WERI-Rb-1 (cell line): Measurements from ENCODE around the gene TBC1D2.

Experiments
- DNase-seq: peaks from one replicate; pipeline ENCODE4 v3.0.0-alpha.2; 2020
- H3K27ac ChIP-seq: fragments of 250-450 bp; sonication (Bioruptor Pico); 2 replicates; pipeline ENCODE4 v1.5.1; 2020; ENCODE audit warnings: mild to moderate bottlenecking, moderate library complexity
- H3K27me3 ChIP-seq: fragments of 250-450 bp; sonication (Bioruptor Pico); 2 replicates; pipeline ENCODE4 v1.5.1; 2021; ENCODE audit warnings: mild to moderate bottlenecking, low read depth, moderate library complexity; ENCODE audit not compliant: insufficient read depth, severe bottlenecking
- H3K36me3 ChIP-seq: fragments of 250-450 bp; sonication (Bioruptor Pico); 2 replicates; pipeline ENCODE4 v1.5.1; 2020; ENCODE audit warnings: mild to moderate bottlenecking, moderate library complexity
- H3K4me3 ChIP-seq: 2 replicates; pipeline ENCODE4 v1.5.1; 2011; ENCODE audit warnings: low read depth, mild to moderate bottlenecking, control low read depth, low read length
- H3K9me3 ChIP-seq: fragments of 250-450 bp; sonication (Bioruptor Pico); 2 replicates; pipeline ENCODE4 v1.5.1; 2021; ENCODE audit warnings: mild to moderate bottlenecking, moderate library complexity; ENCODE audit not compliant: severe bottlenecking
- CTCF ChIP-seq: IDR thresholded peaks from 2 replicates; pipeline ENCODE4 v1.5.1; 2011; ENCODE audit warnings: low read depth, mild to moderate bottlenecking, control low read depth, inconsistent platforms, low read length

TBC1D2 gene

GRCh38 chr9:98232926-98233325 is 22.5 kb downstream of the TBC1D2 start:
- no peak for TF ChIP-seq CTCF
- H3K4me3 ChIP-seq: no peak overlapping the region
- no peaks in the 10 kb centered on the region for H3K27me3 ChIP-seq
- no peak for DNase-seq
- peaks cover 22% of the 10 kb centered on the region for H3K36me3 ChIP-seq
- H3K27ac ChIP-seq: no peak overlapping the region
- no peaks in the 10 kb centered on the region for H3K9me3 ChIP-seq

- Histone ChIP-seq H3K4me3 (no peak overlapping the region), H3K27ac (no peak overlapping the region), H3K9me3 (no peaks in the 10 kb centered on the region), H3K36me3 (peaks cover 24% of the 10 kb centered on the region), H3K27me3 (no peaks in the 10 kb centered on the region)
- no peak for TF ChIP-seq CTCF
- no peak for DNase-seq
These were observed 23.5 kb downstream of the TBC1D2 start for GRCh38 chr9:98231770-98232478.

GRCh38 chr9:98230789-98231188 is 24.7 kb downstream of the TBC1D2 start:
- peaks cover 24% of the 10 kb centered on the region for H3K36me3 ChIP-seq
- no peaks in the 10 kb centered on the region for H3K27me3 ChIP-seq
- TF ChIP-seq CTCF: no peak
- DNase-seq: no peak
- no peak overlapping the region for H3K4me3 ChIP-seq
- H3K9me3 ChIP-seq: no peaks in the 10 kb centered on the region
- no peak overlapping the region for H3K27ac ChIP-seq

DNA sequence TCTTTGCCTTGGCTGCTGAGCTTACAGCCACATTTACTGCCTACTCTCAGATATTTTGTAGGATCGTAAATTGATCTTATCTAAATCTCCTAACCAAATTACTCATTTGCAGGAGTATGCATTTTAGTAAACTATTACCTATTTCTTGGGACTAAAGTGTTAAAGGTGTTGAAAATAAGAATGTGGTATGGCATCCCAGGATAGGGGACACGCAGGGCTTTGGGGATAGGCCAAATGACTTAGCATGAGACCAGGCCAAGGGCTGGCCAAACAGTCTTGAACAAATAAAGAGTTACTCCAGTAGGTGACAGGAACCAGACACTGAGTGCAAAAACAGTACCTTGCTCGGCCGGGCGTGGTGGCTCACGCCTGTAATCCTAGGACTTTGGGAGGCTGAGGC is 25.1 kb downstream of the TBC1D2 start:
- H3K27ac ChIP-seq: no peak overlapping the region
- H3K36me3 ChIP-seq: peaks cover 24% of the 10 kb centered on the region
- TF ChIP-seq CTCF: no peak
- H3K27me3 ChIP-seq: no peaks in the 10 kb centered on the region
- no peak overlapping the region for H3K4me3 ChIP-seq
- no peaks in the 10 kb centered on the region for H3K9me3 ChIP-seq
- no peak for DNase-seq

GRCh38 chr9:98229620-98230019 is 25.8 kb downstream of the TBC1D2 start:
- no peak for TF ChIP-seq CTCF
- H3K27ac ChIP-seq: no peak overlapping the region
- H3K27me3 ChIP-seq: no peaks in the 10 kb centered on the region
- H3K36me3 ChIP-seq: peaks cover 24% of the 10 kb centered on the region
- no peaks in the 10 kb centered on the region for H3K9me3 ChIP-seq
- no peak overlapping the region for H3K4me3 ChIP-seq
- DNase-seq: no peak

GRCh38 chr9:98229090-98229395 is 26.4 kb downstream of the TBC1D2 start:
- H3K27ac ChIP-seq: no peak overlapping the region
- H3K27me3 ChIP-seq: no peaks in the 10 kb centered on the region
- H3K9me3 ChIP-seq: no peaks in the 10 kb centered on the region
- DNase-seq: no peak
- no peak overlapping the region for H3K4me3 ChIP-seq
- peaks cover 24% of the 10 kb centered on the region for H3K36me3 ChIP-seq
- TF ChIP-seq CTCF: no peak
